Measurements from ENCODE around the gene TNNI3K. TPM values are rescaled to one million over a fixed set of nuclear protein-coding genes. Genes with fewer than 3 reads are reported as not detected.

Gene TNNI3K, protein sequence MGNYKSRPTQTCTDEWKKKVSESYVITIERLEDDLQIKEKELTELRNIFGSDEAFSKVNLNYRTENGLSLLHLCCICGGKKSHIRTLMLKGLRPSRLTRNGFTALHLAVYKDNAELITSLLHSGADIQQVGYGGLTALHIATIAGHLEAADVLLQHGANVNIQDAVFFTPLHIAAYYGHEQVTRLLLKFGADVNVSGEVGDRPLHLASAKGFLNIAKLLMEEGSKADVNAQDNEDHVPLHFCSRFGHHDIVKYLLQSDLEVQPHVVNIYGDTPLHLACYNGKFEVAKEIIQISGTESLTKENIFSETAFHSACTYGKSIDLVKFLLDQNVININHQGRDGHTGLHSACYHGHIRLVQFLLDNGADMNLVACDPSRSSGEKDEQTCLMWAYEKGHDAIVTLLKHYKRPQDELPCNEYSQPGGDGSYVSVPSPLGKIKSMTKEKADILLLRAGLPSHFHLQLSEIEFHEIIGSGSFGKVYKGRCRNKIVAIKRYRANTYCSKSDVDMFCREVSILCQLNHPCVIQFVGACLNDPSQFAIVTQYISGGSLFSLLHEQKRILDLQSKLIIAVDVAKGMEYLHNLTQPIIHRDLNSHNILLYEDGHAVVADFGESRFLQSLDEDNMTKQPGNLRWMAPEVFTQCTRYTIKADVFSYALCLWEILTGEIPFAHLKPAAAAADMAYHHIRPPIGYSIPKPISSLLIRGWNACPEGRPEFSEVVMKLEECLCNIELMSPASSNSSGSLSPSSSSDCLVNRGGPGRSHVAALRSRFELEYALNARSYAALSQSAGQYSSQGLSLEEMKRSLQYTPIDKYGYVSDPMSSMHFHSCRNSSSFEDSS
- polyA plus RNA-seq (2012; rRNA removed), result 0.31 and 0.52 TPM in 2 replicates
- polyA plus RNA-seq (2012; cell fraction: cytosol; rRNA removed), result 0.26 and 0.52 TPM in 2 replicates
- 0.38 and 0.69 TPM in 2 replicates for polyA plus RNA-seq (2012; cell fraction: nucleus; rRNA removed)

DNA sequence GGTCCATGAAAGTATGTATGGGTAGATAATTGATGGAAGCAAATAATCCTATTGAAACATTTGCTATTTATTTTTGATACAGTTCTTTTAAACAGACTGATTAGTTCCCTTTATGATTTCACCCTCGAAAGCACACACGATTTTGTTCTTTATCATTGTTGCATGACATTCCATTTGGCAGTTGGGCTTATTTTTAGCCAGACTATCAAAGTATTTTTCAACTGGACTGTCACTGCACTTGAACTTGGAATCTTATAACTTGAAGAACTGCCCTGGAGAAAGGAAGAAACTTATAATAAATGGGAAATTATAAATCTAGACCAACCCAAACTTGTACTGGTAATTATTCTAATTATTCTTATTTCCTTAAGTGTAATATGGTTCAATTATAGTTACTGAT, at the start of gene TNNI3K:
TSS of gene TNNI3K (plus strand) at position 235 of the 400 bp plus-strand sequence. CDS start at position 300, 65 bp downstream.
- ChIA-PET CTCF (no interaction called here), POLR2A (no interaction called here)
- 32% methylated on average over 2 of the region's 2 CpGs for WGBS (ENCODE audit: low lambda C conversion rate)
- Histone ChIP-seq H3K36me3 (replicated peaks in 1 of 2; ENCODE audit: control insufficient read depth in 1 of 2, insufficient read depth in 2 of 2, low read length in 1 of 2) (no peaks in the 10 kb centered on the region), H3K79me2 (ENCODE audit: insufficient read depth) (no peaks in the 10 kb centered on the region), H3K4me1 (ENCODE audit: control insufficient read depth in 1 of 2, insufficient read depth in 2 of 2, low read depth in 1 of 2, low read length in 1 of 2) (no peaks in the 10 kb centered on the region), H2AFZ (ENCODE audit: low read depth) (no peak within 1 kb of the TSS), H3K9me2 (no peaks in the 10 kb centered on the region), H3K27ac (ENCODE audit: low read depth in 2 of 2, low read length in 1 of 2) (no peak within 1 kb of the TSS), H3K4me3 (ENCODE audit: low read depth in 2 of 2, low read length in 1 of 2) (no peak within 1 kb of the TSS), H4K20me1 (ENCODE audit: insufficient read depth) (no peaks in the 10 kb centered on the region), H3K9me3 (no peaks in the 10 kb centered on the region), H3K9ac (no peak within 1 kb of the TSS), H3K4me2 (no peak within 1 kb of the TSS), H3F3A (replicated peaks; ENCODE audit: insufficient read depth) (no peaks in the 10 kb centered on the region), H3K27me3 (ENCODE audit: insufficient read depth) (no peaks in the 10 kb centered on the region)
- TF ChIP-seq, protein P1, sequence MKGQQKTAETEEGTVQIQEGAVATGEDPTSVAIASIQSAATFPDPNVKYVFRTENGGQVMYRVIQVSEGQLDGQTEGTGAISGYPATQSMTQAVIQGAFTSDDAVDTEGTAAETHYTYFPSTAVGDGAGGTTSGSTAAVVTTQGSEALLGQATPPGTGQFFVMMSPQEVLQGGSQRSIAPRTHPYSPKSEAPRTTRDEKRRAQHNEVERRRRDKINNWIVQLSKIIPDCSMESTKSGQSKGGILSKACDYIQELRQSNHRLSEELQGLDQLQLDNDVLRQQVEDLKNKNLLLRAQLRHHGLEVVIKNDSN (IDR thresholded peaks at IDR 0.05; ENCODE audit: borderline replicate concordance, low read depth), result no peak
- TF ChIP-seq EP300 (IDR thresholded peaks at IDR 0.05; ENCODE audit: borderline replicate concordance in 1 of 2, low read depth in 1 of 2, low read length in 1 of 2), result no peak
- no peak for DNase-seq

DNA sequence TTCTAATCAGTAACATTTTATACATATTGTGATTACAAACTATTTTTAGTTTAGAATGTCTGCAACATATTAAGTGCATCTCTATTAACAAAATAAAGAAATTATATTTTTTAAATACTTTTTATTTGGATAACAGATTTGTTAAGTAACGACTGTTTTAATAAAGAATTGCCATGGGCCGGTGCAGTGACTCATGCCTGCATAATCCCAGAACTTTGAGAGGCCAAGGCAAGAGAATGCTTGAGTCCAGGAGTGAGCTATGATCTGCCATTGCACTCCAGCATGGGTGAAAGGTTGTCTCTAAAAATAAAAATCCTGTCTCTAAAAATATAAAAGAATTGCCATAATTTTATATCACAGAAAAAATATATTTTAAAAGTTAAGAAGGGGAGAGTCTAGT, 41.3 kb upstream of the TNNI3K start:
- H3K4me1 ChIP-seq (ENCODE audit: control insufficient read depth in 1 of 2, insufficient read depth in 2 of 2, low read depth in 1 of 2, low read length in 1 of 2), result peaks cover 0 to under 1% of the 10 kb centered on the region in 2 experiments; a peak in 1 of 4 replicates
- 0 out of 2 replicates have a peak overlapping the region, but pooled peaks have one; percentile 22 for H2AFZ ChIP-seq (ENCODE audit: low read depth)
- no peaks in the 10 kb centered on the region for H3K27me3 ChIP-seq (ENCODE audit: insufficient read depth)
- H3K79me2 ChIP-seq (ENCODE audit: insufficient read depth), result peaks cover 3% of the 10 kb centered on the region; the same call in 1 of the 2 replicates
- no peaks in the 10 kb centered on the region for H4K20me1 ChIP-seq (ENCODE audit: insufficient read depth)
- no peaks in the 10 kb centered on the region for H3K9me2 ChIP-seq
- no peak for DNase-seq
- TF ChIP-seq TAF1 (IDR thresholded peaks at IDR 0.05; ENCODE audit: borderline replicate concordance, low read depth, low read length) (no peak), FOSL2 (IDR thresholded peaks at IDR 0.05; ENCODE audit: borderline replicate concordance, low read depth) (peak; percentile 51), MEF2A (IDR thresholded peaks at IDR 0.05; ENCODE audit: borderline replicate concordance, low read depth) (no peak), ELF1 (IDR thresholded peaks at IDR 0.05) (no peak), JUND (IDR thresholded peaks at IDR 0.05) (peak; percentile 51; the same call in 1 of the 2 replicates), SIN3A (IDR thresholded peaks at IDR 0.05; ENCODE audit: borderline replicate concordance, low read depth, low read length) (no peak), MXI1 (IDR thresholded peaks at IDR 0.05; ENCODE audit: low read depth, low read length) (no peak), FOXJ3 (CRISPR knock-in tag; IDR thresholded peaks at IDR 0.05) (no peak), FOXM1 (IDR thresholded peaks at IDR 0.05; ENCODE audit: low read depth) (no peak)
- TF ChIP-seq, protein P2, sequence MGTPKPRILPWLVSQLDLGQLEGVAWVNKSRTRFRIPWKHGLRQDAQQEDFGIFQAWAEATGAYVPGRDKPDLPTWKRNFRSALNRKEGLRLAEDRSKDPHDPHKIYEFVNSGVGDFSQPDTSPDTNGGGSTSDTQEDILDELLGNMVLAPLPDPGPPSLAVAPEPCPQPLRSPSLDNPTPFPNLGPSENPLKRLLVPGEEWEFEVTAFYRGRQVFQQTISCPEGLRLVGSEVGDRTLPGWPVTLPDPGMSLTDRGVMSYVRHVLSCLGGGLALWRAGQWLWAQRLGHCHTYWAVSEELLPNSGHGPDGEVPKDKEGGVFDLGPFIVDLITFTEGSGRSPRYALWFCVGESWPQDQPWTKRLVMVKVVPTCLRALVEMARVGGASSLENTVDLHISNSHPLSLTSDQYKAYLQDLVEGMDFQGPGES (IDR thresholded peaks at IDR 0.05; ENCODE audit: low read depth, low read length), result no peak
- TF ChIP-seq, protein P3, sequence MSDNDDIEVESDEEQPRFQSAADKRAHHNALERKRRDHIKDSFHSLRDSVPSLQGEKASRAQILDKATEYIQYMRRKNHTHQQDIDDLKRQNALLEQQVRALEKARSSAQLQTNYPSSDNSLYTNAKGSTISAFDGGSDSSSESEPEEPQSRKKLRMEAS (IDR thresholded peaks at IDR 0.05; ENCODE audit: low read depth), result no peak
- no peak overlapping the region for H3K4me2 ChIP-seq
- CTCF ChIA-PET, result no interaction called here
- no peaks in the 10 kb centered on the region for H3K9me3 ChIP-seq
- WGBS (ENCODE audit: low lambda C conversion rate), result 22% methylated on average over 2 of the region's 2 CpGs
- no peaks in the 10 kb centered on the region for H3K36me3 ChIP-seq (replicated peaks in 1 of 2; ENCODE audit: control insufficient read depth in 1 of 2, insufficient read depth in 2 of 2, low read length in 1 of 2)
- H3F3A ChIP-seq (replicated peaks; ENCODE audit: insufficient read depth), result peaks cover 13% of the 10 kb centered on the region
- no peak overlapping the region for H3K27ac ChIP-seq (ENCODE audit: low read depth in 2 of 2, low read length in 1 of 2)
- H3K9ac ChIP-seq, result no peak overlapping the region
- POLR2A ChIA-PET, result no interaction called here
- no peak overlapping the region for H3K4me3 ChIP-seq (ENCODE audit: low read depth in 2 of 2, low read length in 1 of 2)

Data from SK-N-SH (cell line).